Stimulated activated CD4-positive, alpha-beta T cell treated with anti-CD3 and anti-CD28 coated beads, Interleukin-2, amount 100 ng/mL, for 24 hours (primary cell): ENCODE data around the gene TRIM60.
"Not testable (repeated sequence)": the region's sequence is repeated elsewhere in the genome, so short reads cannot be mapped to it uniquely, and the experiment has no call there.

ENCODE experiments used
- DNase-seq, 2 donors: peaks; one replicate each; pipeline ENCODE4 v3.0.0-alpha.2; 2020

The TRIM60 gene

DNA sequence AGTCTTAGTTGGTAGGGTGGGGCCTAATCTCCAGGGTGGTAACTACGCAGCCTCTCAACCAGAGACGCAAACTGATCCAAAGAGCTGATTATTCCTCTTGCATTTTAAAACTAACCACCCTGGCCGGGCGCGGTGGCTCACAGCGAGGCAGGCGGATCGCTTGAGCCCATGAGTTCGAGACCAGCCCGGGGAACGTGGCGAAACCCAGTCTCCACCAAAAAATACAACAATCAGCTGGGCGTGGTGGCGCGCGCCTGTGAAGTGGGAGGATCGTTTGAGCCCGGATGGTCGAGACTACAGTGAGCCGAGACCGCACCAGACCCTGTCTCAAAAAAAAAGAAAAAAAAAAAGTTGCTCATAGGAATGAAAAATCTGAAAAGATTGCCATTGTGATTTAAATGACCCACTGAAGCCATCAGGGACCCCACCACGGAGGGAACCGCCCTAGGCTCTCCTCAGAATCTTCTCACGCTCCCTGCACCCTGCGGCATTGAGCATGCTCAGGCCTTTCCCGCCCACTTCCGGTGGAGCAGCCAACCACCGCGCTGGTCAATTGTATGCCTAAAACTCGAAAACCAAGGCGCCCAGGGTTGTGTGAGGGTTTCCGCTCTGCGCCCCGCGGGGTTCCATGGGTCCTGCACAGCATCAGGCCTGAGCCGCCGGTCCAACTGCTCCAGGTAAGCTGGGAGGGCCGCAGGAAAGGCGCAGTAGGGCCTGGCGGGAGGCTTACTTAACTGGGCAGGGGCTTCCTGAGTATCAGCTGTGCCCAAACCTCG, at the start of gene TRIM60:
Gene TRIM60 (plus strand): TSS at position 564 of the 776 bp plus-strand sequence. CDS start 8,074 bp downstream, outside the sequence.
- no peak for DNase-seq

DNA sequence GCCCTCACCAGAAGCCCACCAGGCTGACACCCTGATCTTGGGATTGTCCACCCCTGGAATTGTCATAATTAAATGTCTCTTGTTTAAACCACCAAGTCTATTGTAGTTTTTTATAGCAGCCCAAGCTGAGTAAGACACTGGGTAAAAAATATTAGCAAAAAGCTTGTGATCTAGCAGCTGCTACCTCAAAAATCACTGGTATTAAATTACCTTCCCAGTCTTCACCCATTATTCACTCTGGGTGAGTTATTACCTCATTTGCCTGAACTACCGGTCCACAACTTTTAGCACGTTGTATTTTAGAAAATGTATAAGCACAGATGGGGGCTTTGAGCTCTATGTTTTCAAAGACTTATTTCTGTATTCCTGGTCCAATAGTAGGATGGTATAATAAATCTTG, 42.3 kb upstream of the TRIM60 start:
- DNase-seq = no peak

DNA sequence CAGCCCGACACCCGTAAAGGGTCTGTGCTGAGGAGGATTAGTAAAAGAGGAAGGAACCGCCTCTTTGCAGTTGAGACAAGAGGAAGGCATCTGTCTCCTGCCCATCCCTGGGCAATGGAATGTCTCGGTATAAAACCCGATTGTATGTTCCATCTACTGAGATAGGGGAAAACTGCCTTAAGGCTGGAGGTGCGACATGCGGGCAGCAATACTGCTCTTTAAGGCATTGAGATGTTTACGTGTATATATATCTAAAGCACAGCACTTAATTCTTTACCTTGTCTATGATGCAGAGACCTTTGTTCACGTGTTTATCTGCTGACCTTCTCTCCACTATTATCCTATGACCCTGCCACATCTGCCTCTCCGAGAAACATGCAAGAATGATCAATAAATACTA, 41.0 kb upstream of the TRIM60 start:
- DNase-seq = not testable (repeated sequence)

DNA sequence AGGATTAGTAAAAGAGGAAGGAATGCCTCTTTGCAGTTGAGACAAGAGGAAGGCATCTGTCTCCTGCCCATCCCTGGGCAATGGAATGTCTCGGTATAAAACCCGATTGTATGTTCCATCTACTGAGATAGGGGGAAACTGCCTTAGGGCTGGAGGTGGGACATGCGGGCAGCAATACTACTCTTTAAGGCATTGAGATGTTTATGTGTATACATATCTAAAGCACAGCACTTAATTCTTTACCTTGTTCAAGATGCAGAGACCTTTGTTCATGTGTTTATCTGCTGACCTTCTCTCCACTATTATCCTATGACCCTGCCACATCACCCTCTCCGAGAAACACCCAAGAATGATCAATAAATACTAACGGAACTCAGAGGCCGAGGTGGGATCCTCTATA, 35.7 kb upstream of the TRIM60 start:
- not testable (repeated sequence) for DNase-seq

DNA sequence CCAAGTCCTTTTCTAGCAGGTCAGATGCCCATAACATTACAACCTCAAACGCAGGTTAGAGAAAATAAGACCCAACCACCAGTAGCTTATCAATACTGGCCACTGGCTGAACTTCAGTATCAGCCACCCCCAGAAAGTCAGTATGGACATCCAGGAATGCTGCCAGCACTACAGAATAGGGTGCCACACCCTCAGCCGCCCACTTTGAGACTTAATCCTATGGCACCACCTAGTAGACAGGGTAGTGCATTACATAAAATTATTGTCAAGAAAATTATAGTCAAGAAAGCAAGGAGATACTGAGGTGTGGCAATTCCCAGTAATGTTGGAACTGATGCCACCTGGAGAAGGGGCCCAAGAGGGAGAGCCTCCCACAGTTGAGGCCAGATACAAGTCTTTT, 34.5 kb upstream of the TRIM60 start:
- no peak for DNase-seq

DNA sequence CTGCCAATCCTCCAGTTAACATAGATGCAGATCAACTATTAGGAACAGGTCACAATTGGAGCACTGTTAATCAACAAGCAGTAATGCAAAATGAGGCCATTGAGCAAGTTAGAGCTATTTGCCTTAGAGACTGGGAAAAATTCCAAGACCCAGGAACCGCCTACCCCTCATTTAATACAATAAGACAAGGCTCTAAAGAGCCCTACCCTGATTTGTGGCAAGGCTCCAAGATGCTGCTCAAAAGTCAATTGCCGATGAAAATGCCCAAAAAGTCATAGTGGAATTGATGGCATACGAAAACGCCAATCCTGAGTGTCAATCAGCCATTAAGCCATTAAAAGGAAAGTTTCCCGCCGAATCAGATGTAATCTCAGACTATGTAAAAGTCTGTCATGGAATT, 33.9 kb upstream of the TRIM60 start:
- DNase-seq = no peak

DNA sequence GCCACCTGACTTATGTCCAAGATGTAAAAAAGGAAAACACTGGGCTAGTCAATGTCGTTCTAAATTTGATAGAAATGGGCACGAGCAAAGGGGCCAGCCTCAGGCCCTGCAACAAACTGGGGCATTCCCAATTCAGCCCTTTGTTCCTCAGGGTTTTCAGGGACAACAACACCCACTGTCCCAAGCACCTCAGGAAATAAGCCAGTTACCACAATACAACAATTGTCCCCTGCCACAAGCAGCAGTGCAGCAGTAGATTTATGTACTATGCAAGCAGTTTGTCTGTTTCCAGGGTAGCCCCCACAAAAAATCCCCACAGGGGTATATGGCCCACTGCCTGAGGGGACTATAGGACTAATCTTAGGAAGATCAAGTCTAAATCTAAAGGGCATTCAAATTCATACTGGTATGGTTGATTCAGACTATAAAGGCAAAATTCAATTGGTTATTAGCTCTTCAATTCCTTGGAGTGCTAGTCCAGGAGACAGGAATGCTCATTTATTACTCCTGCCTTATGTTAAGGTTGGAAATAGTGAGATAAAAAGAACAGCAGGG, 33.2 kb upstream of the TRIM60 start:
- DNase-seq = not testable (repeated sequence)

DNA sequence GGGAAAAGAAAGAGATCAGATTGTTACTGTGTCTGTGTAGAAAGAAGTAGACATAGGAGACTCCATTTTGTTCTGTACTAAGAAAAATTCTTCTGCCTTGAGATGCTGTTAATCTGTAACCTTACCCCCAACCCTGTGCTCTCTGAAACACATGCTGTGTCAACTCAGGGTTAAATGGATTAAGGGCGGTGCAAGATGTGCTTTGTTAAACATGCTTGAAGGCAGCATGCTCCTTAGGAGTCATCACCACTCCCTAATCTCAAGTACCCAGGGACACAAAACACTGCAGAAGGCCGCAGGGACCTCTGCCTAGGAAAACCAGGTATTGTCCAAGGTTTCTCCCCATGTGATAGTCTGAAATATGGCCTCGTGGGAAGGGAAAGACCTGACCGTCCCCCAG, 29.8 kb upstream of the TRIM60 start:
- DNase-seq = not testable (repeated sequence)

DNA sequence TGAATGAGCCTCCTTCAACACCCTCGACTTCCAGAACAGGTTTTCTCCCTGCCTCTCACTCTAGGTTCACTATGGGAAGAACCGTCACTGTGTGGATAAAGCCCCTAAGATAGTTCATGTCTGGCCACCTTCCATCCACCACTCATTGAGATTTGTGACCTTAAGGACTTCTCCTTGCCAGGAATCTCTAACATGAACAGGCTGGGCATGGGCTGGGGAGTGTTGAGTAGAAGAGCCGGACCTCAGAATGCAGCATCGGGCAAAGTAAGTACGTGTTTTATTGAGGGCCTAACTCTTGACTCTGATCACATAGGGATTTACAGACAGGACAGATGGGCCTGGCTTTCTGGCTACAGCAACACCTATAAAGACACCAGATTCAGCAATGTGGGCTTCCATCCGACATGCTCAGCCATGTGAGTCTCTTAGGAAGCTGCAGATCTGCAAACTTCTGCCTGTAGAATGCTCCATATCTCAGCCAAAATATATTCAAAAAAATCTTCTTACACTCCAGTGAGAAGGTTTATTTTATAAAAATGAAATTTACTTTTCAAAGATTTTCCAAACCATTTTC, 26.4 kb upstream of the TRIM60 start:
- no peak for DNase-seq

DNA sequence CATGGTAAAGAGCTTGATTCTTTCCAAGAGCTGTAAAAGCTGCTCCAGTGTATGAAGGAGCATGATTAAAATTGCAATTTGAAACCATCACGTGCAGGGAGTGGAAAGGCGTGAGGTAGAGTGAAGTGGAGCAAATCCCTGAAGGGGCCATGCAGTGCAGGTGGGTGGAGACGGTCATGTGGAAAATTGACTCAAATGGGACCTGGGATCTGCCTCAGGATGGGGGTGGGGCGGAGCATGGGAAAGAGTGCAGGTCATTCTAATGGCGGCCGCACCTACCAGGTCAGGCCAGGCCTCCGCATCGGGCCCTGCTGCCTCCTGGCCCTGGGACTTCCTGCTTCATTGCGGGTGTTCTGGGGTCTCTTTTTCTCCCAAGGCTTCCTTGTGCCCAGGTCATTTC, 25.3 kb upstream of the TRIM60 start:
- DNase-seq = no peak

DNA sequence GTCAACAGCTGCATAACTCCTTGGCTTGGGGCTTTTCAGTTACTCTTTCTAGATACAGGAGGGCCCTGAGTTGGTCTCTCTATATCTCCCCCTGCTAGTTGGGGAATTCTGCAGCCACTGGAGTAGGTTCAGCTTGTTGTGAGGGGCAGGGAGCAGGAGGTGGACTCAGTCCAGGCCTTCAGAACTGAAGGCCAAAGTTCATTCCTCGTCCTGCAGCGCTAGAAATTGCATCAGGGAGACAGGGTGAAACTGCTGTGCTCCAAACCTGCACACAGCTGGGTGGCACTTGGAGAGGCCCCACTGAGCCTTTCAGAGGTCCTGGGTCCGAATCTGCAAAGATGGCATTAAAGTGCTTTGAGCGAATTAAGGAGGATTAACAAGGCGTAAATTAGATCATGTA, 24.9 kb upstream of the TRIM60 start:
- no peak for DNase-seq

DNA sequence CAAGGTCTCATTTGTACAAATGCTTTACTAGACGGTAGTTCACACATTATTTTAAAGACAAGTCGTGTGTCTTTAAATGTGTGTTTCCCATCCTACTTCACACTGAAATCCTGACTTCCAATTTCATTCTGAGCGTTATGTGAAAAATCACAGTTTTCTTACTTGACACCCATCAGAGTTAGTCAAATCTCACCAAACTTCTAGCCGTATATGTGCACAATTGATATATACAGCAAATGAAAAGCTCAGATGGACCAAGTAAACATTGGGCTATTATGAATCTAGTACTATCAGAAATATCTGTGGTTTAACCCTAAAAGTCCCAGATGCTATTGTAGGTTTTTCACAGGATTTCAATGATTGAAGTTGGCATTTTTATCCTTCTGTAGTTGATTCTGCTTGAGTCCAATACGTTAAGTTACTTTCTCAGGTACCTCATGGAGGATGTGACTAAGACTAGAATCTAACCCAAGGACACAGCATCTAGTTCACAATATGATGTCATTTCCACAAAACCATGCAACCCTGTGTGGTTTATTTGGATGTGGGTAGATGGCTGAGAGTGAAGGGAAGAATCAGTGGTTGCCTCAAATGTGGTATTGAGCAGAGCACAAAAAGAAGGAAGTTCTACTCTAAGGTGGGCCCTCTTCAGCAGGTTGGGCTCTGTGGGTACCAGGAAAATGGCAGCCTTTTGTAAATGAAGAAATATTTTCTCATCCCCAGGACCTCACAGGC, 22.1 kb upstream of the TRIM60 start:
- no peak for DNase-seq

DNA sequence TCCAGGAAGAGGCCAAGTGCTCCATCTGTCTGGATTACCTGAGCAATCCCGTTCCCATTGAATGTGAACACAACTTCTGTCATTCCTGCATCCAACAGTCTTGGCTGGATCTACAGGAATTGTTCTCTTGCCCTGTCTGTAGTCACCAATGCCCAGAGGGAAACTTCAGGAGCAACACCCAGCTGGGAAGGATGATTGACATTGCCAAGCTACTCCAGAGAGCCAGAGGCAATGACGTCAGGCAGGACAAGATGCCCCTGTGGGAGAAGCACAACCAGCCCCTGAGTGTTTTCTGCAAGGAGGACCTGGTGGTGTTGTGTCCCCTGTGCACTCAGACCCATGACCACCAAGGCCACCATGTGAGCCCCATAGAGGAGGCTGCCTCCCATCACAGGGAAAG, 21.3 kb upstream of the TRIM60 start:
- DNase-seq = no peak

DNA sequence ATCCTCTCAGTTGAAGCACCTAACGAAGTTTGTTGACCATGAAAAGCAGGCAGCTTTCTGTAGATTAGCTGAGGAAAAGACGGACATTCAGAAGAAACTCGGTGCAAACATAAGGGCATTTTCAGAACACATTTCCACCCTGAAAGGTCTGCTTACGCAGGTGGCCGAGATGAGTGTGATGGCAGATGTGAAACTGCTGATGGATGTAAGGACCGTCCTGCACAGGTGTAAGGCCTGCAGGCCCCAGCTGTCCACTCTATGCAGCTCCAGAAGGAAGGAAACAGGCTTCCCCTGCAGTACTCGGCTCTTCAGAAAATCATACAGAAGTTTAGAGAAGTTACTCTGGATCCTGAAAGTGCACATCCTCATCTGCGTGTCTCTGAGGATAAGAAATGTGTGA, 20.8 kb upstream of the TRIM60 start:
- DNase-seq = no peak

DNA sequence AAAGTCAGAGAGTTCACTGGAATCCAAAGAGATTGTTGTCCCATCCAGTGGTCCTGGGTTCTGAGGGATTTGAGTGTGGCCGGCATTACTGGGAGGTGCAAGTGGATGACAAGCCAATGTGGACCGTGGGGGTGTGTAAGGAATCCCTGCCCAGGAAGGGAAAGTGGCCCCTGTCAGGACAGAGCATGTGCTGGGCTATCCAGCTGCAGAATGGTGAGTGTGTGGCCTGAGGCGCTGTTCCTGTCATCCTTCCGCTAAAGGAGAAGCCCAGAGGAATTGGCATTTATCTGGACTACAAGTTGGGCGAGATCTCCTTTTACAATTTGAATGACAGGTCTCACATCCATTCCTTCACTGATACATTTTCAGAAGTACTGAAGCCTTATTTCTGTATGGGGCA, 20.4 kb upstream of the TRIM60 start:
- no peak for DNase-seq

DNA sequence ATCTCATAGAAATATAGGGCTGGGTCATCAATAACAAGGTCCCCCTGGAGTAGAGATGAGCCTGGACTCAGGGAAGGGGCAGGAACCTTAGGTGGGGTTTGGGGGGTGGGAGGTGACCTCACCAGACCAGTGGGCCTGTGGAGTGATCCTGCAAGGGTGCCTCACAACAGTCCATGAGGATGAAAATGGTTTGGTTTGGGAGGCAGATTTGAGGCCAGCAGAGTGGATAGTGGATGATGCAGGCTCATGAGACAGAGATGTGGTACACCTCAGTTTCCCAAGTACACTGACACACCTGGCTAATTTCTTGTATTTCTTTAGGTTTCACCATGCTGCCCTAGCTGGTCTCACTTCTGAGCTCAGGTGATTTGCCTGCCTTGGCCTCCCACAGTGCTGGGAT, 18.1 kb upstream of the TRIM60 start:
- no peak for DNase-seq

DNA sequence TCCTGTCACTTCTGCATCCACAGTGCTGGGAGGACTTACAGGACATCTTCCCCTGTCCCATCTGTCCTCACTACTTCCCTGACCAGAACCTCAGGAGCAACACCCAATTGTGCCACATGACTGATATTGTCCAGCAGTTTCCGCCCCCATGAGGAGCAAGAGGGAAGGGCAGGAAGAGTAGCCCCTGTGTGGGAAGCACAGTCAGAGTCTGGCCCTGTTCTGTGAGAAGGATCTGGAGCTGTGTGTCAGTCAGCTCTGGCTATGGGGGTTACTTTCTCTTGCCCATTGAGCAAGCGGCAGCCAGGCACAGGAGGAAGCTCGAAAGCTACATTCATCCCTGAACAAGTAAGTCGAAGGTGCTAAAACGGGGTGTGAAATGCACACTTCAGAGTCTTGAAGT, 14.8 kb upstream of the TRIM60 start:
- DNase-seq = no peak

DNA sequence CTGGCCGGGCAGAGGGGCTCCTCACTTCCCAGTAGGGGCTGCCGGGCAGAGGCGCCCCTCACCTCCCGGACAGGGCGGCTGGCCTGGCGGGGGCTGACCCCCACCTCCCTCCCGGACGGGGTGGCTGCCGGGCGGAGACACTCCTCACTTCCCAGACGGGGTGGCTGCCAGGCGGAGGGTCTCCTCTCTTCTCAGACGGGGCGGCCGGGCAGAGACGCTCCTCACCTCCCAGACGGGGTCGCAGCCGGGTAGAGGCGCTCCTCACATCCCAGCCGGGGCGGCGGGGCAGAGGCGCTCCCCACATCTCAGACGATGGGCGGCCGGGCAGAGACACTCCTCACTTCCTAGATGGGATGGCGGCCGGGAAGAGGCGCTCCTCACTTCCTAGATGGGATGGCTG, 11.8 kb upstream of the TRIM60 start:
- not testable (repeated sequence) for DNase-seq

DNA sequence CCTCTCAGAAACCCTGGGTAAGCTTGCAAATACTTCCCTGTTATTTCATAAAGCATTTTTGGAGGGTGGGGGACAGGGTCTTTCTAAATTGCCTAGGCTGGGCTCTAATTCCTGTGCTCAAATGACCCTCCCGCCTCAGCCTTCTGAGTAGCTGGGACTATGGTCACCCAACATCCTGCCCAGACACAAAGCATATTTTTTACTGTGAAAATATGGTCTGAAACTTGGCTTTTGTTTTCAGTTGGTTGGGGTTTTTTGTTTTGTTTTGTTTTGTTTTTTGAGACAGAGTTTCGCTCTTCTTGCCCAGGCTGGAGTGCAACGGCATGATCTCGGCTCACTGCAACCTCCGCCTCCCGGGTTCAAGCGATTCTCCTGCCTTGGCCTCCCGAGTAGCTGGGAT, 6.0 kb upstream of the TRIM60 start:
- not testable (repeated sequence) for DNase-seq

DNA sequence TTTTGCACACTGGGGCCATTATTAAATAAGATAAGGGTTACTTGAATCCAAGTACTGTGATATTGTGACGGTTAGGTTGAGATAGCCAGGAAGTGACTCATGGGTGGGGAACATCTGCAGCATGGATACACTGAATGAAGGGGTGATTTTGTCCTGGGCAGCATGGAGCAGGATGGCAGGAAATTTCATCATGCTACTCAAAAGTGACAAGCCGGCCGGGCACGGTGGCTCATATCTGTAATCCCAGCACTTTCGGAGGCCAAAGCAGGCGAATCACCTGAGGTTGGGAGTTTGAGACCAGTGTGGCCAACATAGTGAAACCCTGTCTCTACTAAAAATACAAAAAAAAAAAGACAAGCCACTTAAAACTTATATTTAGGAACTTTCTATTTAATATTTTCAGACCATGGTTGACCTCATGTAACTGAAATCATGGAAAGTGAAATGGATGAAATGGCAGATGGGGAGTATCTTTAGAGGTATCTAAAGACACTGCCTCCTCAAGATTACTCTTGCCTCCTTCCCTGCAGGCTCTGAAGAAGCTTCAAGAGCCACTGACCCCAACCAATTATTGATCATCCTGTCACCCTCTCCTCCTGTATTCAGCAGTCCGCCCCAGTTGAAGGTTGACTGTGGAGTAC, 3.9 kb upstream of the TRIM60 start:
- no peak for DNase-seq

DNA sequence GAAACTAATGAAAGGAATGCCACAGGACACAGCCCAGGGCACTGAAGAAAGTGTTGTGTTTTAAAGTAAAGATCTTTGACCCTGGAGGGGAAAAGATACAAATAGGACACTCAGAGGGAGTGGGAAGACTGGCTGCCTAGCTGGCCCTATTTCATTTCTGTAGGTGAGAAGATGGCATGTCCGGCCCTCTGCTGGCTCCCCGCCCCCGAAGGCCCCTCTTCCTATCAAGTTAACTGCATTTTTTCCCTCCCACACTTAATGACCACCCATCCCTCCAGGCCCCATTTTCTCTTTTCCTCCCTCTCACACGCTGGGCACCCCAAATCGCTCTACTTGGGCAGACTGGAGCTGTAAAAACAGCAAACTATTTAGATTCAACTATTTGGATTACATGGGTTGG, 16.4 kb downstream of the TRIM60 start:
- DNase-seq = no peak

DNA sequence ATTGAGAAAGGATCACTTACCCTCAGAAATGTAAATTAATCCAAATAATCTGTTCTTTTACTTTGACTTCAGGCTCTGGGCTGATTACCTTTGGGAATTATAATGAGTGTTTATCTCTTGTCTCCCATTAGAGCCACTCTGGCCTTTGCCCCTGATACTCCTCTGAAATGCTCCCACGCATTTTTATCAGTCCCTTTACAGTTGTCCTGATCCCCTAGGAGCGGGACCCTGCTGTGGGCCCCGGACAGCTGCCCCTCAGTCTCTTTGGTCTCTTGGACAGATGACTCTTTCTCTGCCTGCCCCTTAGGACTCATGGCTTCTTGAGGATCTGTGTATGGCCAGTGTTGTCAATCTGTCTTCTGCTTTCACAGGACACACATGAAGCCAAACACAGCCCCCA, 20.8 kb downstream of the TRIM60 start:
- DNase-seq = no peak

DNA sequence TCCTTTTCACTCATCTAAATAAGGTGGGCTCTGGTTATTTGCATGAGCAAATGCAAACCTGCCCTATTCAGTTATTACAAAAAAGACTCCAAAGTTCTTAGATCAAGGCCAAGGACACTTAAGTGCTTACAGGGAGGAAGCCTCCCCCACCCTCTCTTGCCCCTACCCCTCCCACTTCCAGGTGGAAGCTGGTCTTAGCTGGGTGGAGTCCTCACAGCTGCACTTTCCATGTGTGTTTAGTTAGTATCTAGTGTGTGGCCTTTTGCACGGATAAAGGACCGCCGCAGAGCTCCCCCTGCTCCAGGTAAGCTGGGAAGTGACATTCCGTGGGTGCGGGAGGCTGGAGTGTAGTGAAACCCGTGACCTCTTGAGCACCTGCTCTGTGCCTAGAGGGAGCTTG, 21.8 kb downstream of the TRIM60 start, which contains the start of gene TRIM75:
Gene TRIM75 (plus strand): TSS at position 222 of the 400 bp plus-strand sequence. CDS start 5,282 bp downstream, outside the sequence.
- DNase-seq = no peak
